GM21367 (cell line): Measurements from ENCODE around the gene SAT2.
"Not testable (repeated sequence)": the region's sequence is repeated elsewhere in the genome, so short reads cannot be mapped to it uniquely, and the experiment has no call there.

Experiments used
- ATAC-seq: cut with Tn5 transposase; IDR thresholded peaks from one replicate; pipeline ENCODE4 v1.9.1; 2021; ENCODE audit not compliant: unreplicated experiment

The SAT2 gene

GRCh38 chr17:7627250-7628121 lies at the start of gene SAT2:
Gene SAT2 (minus strand): TSS chr17:7627821. CDS start chr17:7627635, 186 bp downstream.
- peak; percentile 75 for ATAC-seq

GRCh38 chr17:7676533-7676932 lies 48.9 kb upstream of the SAT2 start:
- ATAC-seq: no peak

DNA sequence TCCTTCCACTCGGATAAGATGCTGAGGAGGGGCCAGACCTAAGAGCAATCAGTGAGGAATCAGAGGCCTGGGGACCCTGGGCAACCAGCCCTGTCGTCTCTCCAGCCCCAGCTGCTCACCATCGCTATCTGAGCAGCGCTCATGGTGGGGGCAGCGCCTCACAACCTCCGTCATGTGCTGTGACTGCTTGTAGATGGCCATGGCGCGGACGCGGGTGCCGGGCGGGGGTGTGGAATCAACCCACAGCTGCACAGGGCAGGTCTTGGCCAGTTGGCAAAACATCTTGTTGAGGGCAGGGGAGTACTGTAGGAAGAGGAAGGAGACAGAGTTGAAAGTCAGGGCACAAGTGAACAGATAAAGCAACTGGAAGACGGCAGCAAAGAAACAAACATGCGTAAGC lies 47.3 kb upstream of the SAT2 start:
- ATAC-seq: no peak

DNA sequence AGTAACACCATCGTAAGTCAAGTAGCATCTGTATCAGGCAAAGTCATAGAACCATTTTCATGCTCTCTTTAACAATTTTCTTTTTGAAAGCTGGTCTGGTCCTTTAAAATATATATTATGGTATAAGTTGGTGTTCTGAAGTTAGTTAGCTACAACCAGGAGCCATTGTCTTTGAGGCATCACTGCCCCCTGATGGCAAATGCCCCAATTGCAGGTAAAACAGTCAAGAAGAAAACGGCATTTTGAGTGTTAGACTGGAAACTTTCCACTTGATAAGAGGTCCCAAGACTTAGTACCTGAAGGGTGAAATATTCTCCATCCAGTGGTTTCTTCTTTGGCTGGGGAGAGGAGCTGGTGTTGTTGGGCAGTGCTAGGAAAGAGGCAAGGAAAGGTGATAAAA lies 45.6 kb upstream of the SAT2 start:
- ATAC-seq: no peak

DNA sequence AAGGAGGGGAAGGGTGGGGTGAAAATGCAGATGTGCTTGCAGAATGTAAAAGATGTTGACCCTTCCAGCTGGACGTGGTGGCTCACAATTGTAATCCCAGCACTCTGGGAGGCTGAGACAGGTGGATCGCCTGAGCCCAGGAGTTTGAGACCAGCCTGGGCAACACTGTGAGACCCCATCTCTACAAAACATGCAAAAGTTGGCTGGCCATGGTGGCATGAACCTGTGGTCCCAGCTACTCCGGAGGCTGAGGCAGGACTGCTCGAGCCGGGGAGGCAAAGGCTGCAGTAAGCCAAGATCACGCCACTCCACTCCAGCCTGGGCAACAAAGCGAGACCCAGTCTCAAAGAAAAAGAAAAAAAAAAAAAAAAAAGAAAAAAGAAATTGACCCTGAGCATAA lies 40.9 kb upstream of the SAT2 start:
- no peak for ATAC-seq

DNA sequence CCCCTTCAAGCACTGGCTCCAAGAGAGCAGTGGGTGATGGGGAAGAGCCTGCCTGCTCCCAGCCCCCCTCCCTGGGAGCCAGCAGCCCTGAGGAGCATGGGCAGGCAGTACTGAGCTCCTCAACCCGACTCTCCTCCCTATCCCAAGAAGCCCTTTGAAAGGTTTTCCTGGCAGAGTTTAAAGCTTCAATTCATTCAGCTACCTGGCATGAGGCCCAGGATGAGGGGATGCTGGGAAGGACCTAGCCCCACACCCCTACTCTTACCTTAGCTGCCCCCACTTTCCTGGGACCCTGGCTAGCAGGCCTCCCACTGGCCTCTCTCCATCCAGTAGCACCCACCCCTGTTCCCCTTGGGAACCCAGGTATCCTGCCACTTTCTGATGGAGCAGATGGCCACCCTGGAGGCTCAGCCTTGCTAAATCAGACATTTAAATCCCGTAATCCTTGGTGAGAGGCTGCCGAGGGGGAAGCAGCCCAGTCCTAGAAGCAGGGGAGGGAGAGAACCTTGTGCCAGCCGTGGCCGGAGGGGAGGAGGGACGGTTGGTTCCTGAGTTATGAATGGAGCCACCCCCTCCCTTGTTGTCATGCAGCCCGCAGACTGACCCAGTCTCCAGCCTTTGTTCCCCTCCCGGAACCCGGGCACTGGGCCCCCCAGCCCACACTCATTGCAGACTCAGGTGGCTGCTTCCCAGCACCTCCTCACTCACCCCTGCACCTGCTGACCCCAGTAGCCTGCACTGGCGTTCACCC lies 40.2 kb upstream of the SAT2 start:
- ATAC-seq: no peak

DNA sequence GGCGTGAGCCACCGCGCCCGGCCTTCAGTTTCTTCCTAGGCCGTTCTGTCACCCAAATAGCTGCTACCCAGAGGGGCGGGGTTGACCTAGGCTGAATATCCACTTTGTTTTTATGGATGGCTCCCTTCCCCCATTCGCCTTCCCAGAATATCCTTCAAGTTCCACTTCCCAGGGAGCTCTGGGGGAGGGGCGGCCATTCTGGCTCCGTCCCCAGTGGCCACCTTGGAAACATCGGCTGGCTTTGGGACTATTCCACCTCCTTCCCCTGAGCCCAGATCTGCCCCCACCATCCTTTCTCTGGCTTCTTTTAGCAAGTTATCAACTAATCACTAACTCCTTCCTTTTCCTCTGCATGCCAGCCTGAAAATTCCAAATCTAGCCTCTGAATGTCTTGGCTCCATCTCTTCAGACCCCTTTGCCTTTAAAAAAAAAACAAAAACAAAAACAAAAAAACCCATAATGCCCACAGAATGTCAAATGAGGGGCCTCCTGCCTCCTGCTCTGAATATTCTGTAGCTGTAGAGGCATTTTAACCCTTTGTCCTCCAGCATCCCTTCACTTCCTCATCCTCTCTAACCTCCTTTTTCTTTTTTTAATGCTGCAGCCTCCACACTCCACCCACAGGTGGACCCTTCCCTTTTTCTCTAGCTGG lies 29.5 kb upstream of the SAT2 start:
- no peak for ATAC-seq

DNA sequence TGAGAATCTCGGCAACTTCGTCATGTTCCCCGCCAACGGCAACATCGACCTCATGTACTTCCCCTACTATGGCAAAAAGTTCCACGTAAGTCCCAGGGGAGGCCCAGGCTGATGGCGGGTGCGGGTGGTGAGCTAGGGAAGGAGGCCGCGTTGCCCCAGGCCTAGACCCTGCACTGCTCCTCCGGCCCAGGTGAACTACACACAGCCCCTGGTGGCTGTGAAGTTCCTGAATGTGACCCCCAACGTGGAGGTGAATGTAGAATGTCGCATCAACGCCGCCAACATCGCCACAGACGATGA lies 27.9 kb upstream of the SAT2 start:
- ATAC-seq: no peak

DNA sequence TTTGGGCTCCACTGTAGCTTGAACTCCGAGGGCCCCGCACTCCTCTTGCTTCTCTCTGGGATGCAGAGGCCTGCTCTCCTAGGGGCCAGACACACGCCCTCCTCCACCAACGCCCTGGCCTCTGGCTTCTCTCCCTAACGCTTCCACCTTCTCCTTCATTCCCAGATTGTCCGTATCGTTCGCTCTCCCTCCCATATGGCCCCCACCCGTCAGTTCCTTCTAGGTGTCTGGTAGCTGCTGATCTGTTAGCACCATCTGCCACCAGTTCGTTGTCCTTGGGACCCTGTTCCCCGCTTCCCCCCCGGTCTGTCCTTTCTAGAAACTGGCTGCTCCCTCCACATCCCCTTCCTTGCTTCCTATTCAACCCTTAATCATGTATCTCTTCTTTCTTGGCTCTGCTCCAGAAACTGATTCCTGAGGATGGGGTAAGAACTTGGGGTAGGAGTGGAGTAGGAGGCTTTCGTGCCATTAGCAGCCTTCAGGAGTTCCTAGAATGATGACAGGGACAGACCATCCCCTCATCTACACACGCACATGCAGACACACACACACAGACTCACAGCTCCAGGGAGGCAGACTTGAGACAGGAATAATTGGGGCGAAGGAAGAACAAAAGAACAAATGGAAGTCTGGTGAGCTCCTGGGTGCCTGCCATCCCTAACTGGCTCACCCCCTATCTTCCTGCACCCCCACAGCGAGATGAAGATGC lies 27.4 kb upstream of the SAT2 start:
- ATAC-seq: no peak

- ATAC-seq: no peak
These were observed 25.1 kb upstream of the SAT2 start for GRCh38 chr17:7652388-7653356.

DNA sequence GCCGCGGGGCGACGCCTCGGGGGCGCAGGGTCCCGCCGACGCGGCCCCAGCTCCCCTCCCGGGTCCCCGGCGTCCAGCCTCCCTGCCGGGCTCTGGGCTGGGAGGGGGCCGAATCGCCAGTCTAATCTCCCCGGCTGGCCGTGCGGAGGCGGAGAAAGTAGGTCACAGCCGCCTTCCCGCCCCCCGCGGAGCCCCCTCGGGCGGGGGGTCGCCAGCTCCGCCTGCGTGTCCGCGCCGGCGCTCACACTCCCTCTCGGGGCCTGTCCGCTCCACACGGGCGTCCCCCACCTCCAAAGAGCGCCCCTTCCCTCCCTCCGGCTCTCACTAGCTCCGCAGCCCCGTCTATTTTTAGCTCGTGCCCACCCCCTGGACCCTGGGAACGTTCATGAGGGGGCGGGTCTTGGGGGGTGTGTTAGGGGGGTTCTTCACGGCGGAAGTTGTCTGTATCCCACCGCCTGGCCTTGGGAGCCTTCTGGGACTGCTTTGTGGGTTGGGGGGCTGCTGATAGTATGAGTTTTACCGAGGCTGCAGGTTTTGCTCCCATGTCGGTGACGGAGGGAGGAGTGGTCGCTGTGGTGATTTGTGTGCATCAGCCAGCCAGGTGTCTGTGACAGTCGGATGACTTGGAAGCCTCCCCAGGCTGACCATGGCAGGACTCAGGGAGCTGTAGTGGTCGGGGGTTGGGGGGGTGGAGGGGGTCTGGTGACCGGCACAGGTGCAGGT lies 24.2 kb upstream of the SAT2 start:
- no peak for ATAC-seq

DNA sequence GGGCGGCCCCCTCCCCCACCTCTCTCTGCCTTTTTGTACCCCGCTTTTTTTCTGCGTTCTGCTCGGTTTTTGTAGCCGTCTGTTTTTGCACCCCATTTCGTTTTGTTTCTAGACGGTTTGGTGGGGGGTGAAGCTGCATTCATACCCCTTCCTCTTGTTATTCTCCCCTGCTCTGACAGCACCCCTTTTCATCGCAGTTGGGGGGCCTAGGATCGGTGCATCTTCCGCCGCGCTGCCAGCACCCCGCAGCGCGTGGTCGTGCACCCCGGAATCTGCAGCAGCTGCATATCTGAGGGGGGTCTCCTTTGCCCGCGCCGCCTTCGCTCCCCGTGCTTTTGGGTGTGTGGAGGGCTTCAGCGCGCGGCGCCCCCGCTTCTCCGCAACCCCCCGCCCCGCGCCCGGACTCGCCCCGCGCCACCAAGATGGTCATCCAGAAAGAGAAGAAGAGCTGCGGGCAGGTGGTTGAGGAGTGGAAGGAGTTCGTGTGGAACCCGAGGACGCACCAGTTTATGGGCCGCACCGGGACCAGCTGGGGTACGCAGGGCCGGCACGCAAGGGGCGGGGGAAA lies 23.6 kb upstream of the SAT2 start:
- ATAC-seq: no peak

DNA sequence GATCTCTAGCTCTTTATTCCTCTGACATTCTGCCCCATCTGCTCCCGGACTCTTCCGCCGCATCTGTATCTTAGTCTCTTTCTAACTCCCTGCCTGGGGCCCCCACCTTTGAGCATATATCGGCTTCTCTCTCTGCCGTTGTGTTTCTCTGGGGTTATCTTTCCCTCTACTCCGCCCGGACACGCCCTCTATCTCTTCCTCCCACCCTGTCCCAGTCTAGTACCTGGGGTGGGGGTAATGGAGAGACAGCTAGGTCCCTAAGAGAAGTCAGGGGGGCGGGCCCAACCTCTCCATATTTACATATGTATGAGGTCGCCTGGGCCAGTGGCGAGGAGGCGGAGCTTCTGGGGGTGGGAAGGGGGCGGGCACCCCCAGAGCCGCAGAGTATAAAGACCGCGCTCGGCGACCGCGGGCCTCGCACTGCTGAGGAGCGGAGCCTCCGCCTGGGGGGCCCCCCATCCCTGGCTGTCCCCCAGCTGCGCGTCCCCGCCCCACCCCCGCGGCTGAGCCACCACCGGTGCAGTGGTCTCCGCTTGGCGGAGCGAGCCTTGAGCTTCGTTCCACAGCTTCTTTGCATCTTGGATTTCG lies 23.0 kb upstream of the SAT2 start, which contains the start of gene ATP1B2:
Gene ATP1B2 (plus strand): TSS at position 418 of the 588 bp plus-strand sequence. CDS start 593 bp downstream, outside the sequence.
- ATAC-seq: no peak

DNA sequence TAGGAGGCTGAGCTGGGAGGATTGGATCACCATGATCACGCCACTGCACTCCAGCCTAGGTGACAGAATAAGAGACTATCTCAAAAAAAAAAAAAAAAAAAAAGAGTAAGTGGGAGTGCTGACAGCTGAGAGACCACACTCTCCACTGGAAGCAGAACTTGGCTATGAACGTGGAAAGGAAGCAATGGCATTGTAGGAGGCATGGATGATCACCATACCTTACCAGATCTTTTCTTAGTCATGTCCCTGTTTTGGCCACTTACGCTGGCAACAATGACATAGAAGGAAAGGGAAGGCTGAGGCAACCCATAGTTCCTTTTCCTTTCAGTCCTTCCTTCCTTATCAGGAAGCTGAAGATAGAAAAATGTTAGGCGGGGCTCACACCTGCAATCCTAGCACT lies 19.4 kb upstream of the SAT2 start:
- no peak for ATAC-seq

- ATAC-seq: no peak
These were observed 18.8 kb upstream of the SAT2 start for GRCh38 chr17:7646457-7646856.

- ATAC-seq: no peak
These were observed 17.2 kb upstream of the SAT2 start for GRCh38 chr17:7644775-7645174.

GRCh38 chr17:7641635-7642034 lies 14.0 kb upstream of the SAT2 start:
- ATAC-seq: not testable (repeated sequence)

DNA sequence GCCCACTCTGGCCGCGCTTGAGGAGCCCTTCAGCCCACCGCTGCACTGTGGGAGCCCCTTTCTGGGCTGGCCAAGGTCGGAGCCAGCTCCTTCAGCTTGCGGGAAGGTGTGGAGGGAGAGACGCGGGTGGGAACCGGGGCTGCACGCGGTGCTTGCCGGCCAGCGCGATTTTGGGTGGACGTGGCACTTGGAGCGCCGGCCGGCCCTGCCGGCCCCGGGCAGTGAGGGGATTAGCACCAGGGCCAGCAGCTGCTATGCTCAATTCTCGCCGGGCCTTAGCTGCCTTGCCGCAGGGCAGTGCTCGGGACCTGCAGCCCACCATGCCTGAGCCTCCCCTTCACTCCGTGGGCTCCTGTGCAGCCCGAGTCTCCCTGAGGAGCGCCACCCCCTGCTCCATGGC lies 13.2 kb upstream of the SAT2 start:
- ATAC-seq: no peak

DNA sequence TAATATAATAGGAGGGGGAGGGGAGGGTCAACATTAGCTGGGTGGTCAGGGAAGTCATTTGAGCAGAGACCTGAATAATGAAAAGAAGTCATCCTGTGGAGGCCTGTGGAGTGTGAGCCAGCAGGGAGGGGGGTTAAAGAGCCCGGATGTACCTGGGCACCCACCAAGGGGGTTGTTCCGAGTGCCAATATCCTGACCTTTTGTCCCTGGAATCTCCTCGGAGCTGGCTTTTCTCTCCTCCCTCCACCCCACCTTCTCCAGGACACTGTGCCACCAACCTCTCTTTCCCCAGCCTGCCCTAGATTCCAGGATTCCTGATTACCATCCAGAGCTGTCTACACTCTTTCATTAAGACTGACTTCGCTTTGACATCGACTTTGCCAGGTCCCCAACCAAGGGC lies 8.5 kb upstream of the SAT2 start:
- no peak for ATAC-seq
